ENCODE data around the gene LARP4B.

- TF ChIP-seq CTCF (IDR thresholded peaks at IDR 0.05): no peak
- TF ChIP-seq POLR2A (IDR thresholded peaks at IDR 0.05): no peak
These were observed 55.1 kb downstream of the LARP4B start for GRCh38 chr10:876438-876837.

Measured in uterus (tissue), 2 donors.